ENCODE data around the gene MYO15B.
"Not testable (repeated sequence)": the region's sequence is repeated elsewhere in the genome, so short reads cannot be mapped to it uniquely, and the experiment has no call there.

The MYO15B gene

GRCh38 chr17:75626496-75627038 is 39.0 kb downstream of the MYO15B start:
- DNase-seq, result peak; percentile 80

- DNase-seq, result no peak
Measured at GRCh38 chr17:75627094-75627493, 39.5 kb downstream of the MYO15B start.

GRCh38 chr17:75628425-75628824 is 40.8 kb downstream of the MYO15B start:
- no peak for DNase-seq

- DNase-seq, result no peak
Measured at GRCh38 chr17:75629157-75629556, 41.6 kb downstream of the MYO15B start.

GRCh38 chr17:75630071-75630917 is 42.7 kb downstream of the MYO15B start:
- no peak for DNase-seq

- DNase-seq, result no peak
Measured at GRCh38 chr17:75631353-75631752, 43.8 kb downstream of the MYO15B start.

- no peak for DNase-seq
Measured at GRCh38 chr17:75632428-75632827, 44.8 kb downstream of the MYO15B start.

GRCh38 chr17:75632863-75633485 is 45.4 kb downstream of the MYO15B start, which contains the start of gene SMIM5:
Gene SMIM5, plus strand, starts transcription at chr17:75633434. Its CDS starts 6,768 bp downstream, at chr17:75640202.
- DNase-seq, result peak; percentile 66

GRCh38 chr17:75633486-75634375 is 46.1 kb downstream of the MYO15B start:
- DNase-seq, result peak; percentile 89

GRCh38 chr17:75634376-75634740 is 46.8 kb downstream of the MYO15B start:
- DNase-seq, result no peak

- no peak for DNase-seq
Measured at GRCh38 chr17:75634754-75635609, 47.4 kb downstream of the MYO15B start.

- no peak for DNase-seq
Measured at GRCh38 chr17:75635610-75636202, 48.1 kb downstream of the MYO15B start.

GRCh38 chr17:75636381-75637142 is 49.0 kb downstream of the MYO15B start:
- DNase-seq, result no peak

- no peak for DNase-seq
Measured at GRCh38 chr17:75637143-75637538, 49.5 kb downstream of the MYO15B start.

- no peak for DNase-seq
Measured at GRCh38 chr17:75637551-75637950, 50.0 kb downstream of the MYO15B start.

- DNase-seq, result not testable (repeated sequence)
Measured at GRCh38 chr17:75638039-75638438, 50.4 kb downstream of the MYO15B start.

GRCh38 chr17:75638893-75639292 is 51.3 kb downstream of the MYO15B start:
- no peak for DNase-seq

GRCh38 chr17:75639327-75639726 is 51.7 kb downstream of the MYO15B start:
- DNase-seq, result no peak

- DNase-seq, result no peak
Measured at GRCh38 chr17:75639771-75640555, 52.4 kb downstream of the MYO15B start.

- no peak for DNase-seq
Measured at GRCh38 chr17:75640556-75641119, 53.0 kb downstream of the MYO15B start.
